Mesenchymal stem cell (in vitro differentiated cells and primary cell): ENCODE data around the gene ITGAD.
A peak's percentile ranks its signal among the peaks of the same experiment; 100 is the strongest.

Experiments used
- DNase-seq: peaks from one replicate; pipeline ENCODE4 v3.0.0-alpha.2; 2013
- H2AFZ ChIP-seq: one replicate; pipeline ENCODE4 v1.6.1; 2013; ENCODE audit warnings: low read depth, mild to moderate bottlenecking, control low read depth, inconsistent platforms, low read length, moderate library complexity
- H2AK5ac ChIP-seq: 2 replicates; pipeline ENCODE4 v1.6.1; 2013; ENCODE audit warnings: low read length, moderate library complexity, mild to moderate bottlenecking, inconsistent platforms; ENCODE audit not compliant: severe bottlenecking
- H2BK120ac ChIP-seq: one replicate; pipeline ENCODE4 v1.6.1; 2013; ENCODE audit warnings: low read depth, mild to moderate bottlenecking, inconsistent platforms, low read length, moderate library complexity
- H2BK12ac ChIP-seq, 2 experiments: one replicate each; pipeline ENCODE4 v1.6.1; 2013; ENCODE audit warnings: inconsistent platforms in 2 of 2, low read length in 2 of 2, mild to moderate bottlenecking in 2 of 2, moderate library complexity in 2 of 2, control low read depth in 1 of 2
- H2BK15ac ChIP-seq: one replicate; pipeline ENCODE4 v1.6.1; 2013; ENCODE audit warnings: mild to moderate bottlenecking, low read depth, inconsistent platforms; ENCODE audit not compliant: poor library complexity, severe bottlenecking
- H2BK5ac ChIP-seq: 2 replicates; pipeline ENCODE4 v1.6.1; 2013; ENCODE audit warnings: low read depth, mild to moderate bottlenecking, low read length, control low read depth, inconsistent platforms; ENCODE audit not compliant: poor library complexity, severe bottlenecking
- H3K14ac ChIP-seq, 2 experiments: one replicate each; pipeline ENCODE4 v1.6.1; 2013; ENCODE audit warnings: inconsistent platforms in 2 of 2, low read length in 2 of 2, control low read depth in 1 of 2, mild to moderate bottlenecking in 1 of 2, moderate library complexity in 1 of 2
- H3K18ac ChIP-seq, 2 experiments: one replicate each; pipeline ENCODE4 v1.6.1; 2013; ENCODE audit warnings: inconsistent platforms in 2 of 2, low read length in 2 of 2, control low read depth in 1 of 2, low read depth in 1 of 2, mild to moderate bottlenecking in 1 of 2
- H3K23ac ChIP-seq, 2 experiments: one replicate each; pipeline ENCODE4 v1.6.1; 2013; ENCODE audit warnings: inconsistent platforms in 2 of 2, low read length in 2 of 2, mild to moderate bottlenecking in 2 of 2, moderate library complexity in 2 of 2, control low read depth in 1 of 2
- H3K27ac ChIP-seq: 2 replicates; pipeline ENCODE4 v1.5.1; 2013; ENCODE audit warnings: mild to moderate bottlenecking, moderate library complexity, low read length, control low read depth, inconsistent platforms; ENCODE audit not compliant: poor library complexity, severe bottlenecking
- H3K27me3 ChIP-seq, 2 experiments: 2 replicates each; pipeline versions ENCODE4 v1.6.1 to v1.7.0; 2013; ENCODE audit warnings: low read length in 2 of 2, mild to moderate bottlenecking in 2 of 2, moderate library complexity in 2 of 2, control low read depth in 1 of 2, inconsistent platforms in 1 of 2; ENCODE audit not compliant: control insufficient read depth in 1 of 2, insufficient read depth in 1 of 2
- H3K36me3 ChIP-seq, 2 experiments: 2 replicates each; pipeline versions ENCODE4 v1.6.1 to v1.7.0; 2013; ENCODE audit warnings: low read length in 2 of 2, control low read depth in 1 of 2, inconsistent platforms in 1 of 2, low read depth in 1 of 2, mild to moderate bottlenecking in 1 of 2; ENCODE audit not compliant: insufficient read depth in 2 of 2, control insufficient read depth in 1 of 2
- H3K4ac ChIP-seq, 2 experiments: one replicate each; pipeline ENCODE4 v1.6.1; 2013; ENCODE audit warnings: inconsistent platforms in 2 of 2, low read length in 2 of 2, mild to moderate bottlenecking in 2 of 2, moderate library complexity in 2 of 2, control low read depth in 1 of 2, low read depth in 1 of 2
- H3K4me1 ChIP-seq: 2 replicates; pipeline ENCODE4 v1.6.1; 2013; ENCODE audit warnings: low read depth, low read length, control low read depth; ENCODE audit not compliant: control insufficient read depth, insufficient read depth
- H3K4me2 ChIP-seq: 2 replicates; pipeline ENCODE4 v1.6.1; 2013; ENCODE audit warnings: low read length, mild to moderate bottlenecking, inconsistent platforms; ENCODE audit not compliant: poor library complexity, severe bottlenecking
- H3K4me3 ChIP-seq, 2 experiments: 2 replicates each; pipeline versions ENCODE4 v1.5.1 to v1.7.0; 2013; ENCODE audit warnings: low read length in 2 of 2, mild to moderate bottlenecking in 2 of 2, control low read depth in 1 of 2, low read depth in 1 of 2; ENCODE audit not compliant: insufficient read depth in 1 of 2
- H3K79me1 ChIP-seq: replicated peaks from 2 replicates; pipeline ENCODE4 v1.6.1; 2013; ENCODE audit warnings: mild to moderate bottlenecking, control low read depth, low read length, inconsistent platforms; ENCODE audit not compliant: poor library complexity, severe bottlenecking
- H3K9ac ChIP-seq: 2 replicates; pipeline ENCODE4 v1.7.0; 2013; ENCODE audit warnings: mild to moderate bottlenecking, low read length, moderate library complexity
- H3K9me3 ChIP-seq: 2 replicates; pipeline ENCODE4 v1.7.0; 2013; ENCODE audit warnings: mild to moderate bottlenecking, low read length; ENCODE audit not compliant: control insufficient read depth
- H4K8ac ChIP-seq: one replicate; pipeline ENCODE4 v1.6.1; 2013; ENCODE audit warnings: inconsistent platforms, mild to moderate bottlenecking, low read length, moderate library complexity
- H4K91ac ChIP-seq: one replicate; pipeline ENCODE4 v1.6.1; 2013; ENCODE audit warnings: mild to moderate bottlenecking, low read length, inconsistent platforms
- WGBS: methylation state at CpG from one replicate; pipeline ENCODE4 v1.1.7; 2013; ENCODE audit warnings: mixed read lengths; 5-methylcytosine and 5-hydroxymethylcytosine counted together

The ITGAD gene

DNA sequence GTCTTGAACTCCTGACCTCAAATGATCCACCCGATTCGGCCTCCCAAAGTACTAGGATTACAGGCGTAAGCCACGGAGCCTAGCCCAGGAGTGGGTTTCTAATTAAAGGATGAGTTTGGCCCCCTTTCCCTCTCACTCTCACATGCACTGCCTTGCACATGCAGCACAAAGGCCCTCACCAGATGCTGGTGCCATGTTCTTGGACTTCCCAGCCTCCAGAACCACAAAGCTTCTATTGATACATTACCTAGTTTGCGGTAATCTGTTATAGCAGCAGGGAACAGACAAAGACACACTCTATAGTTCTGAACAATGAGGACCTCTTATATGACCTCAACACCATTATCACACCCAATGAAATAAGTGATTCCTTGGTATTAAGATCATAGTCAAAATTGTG is 17.9 kb upstream of the ITGAD start:
- no peak overlapping the region for H3K18ac ChIP-seq
- H3K23ac ChIP-seq = no peak overlapping the region
- no peak for DNase-seq
- H3K4ac ChIP-seq = no peak overlapping the region
- no peak overlapping the region for H3K14ac ChIP-seq
- no peaks in the 10 kb centered on the region for H3K36me3 ChIP-seq
- no peak overlapping the region for H4K8ac ChIP-seq
- H3K4me3 ChIP-seq = no peak overlapping the region
- no peak overlapping the region for H4K91ac ChIP-seq
- no peak overlapping the region for H3K27ac ChIP-seq
- H3K9ac ChIP-seq = no peak overlapping the region
- H2BK12ac ChIP-seq = no peak overlapping the region
- 77% methylated on average over 5 of the region's 5 CpGs for WGBS
- no peaks in the 10 kb centered on the region for H3K4me1 ChIP-seq
- no peaks in the 10 kb centered on the region for H3K9me3 ChIP-seq
- H2BK15ac ChIP-seq = no peak overlapping the region
- H3K4me2 ChIP-seq = no peak overlapping the region
- no peak overlapping the region for H2AFZ ChIP-seq
- H3K79me1 ChIP-seq = no peaks in the 10 kb centered on the region
- H2BK5ac ChIP-seq = no peak overlapping the region
- H2AK5ac ChIP-seq = no peak overlapping the region
- H2BK120ac ChIP-seq = no peak overlapping the region
- H3K27me3 ChIP-seq = peaks cover 13 to 29% of the 10 kb centered on the region in 2 experiments

DNA sequence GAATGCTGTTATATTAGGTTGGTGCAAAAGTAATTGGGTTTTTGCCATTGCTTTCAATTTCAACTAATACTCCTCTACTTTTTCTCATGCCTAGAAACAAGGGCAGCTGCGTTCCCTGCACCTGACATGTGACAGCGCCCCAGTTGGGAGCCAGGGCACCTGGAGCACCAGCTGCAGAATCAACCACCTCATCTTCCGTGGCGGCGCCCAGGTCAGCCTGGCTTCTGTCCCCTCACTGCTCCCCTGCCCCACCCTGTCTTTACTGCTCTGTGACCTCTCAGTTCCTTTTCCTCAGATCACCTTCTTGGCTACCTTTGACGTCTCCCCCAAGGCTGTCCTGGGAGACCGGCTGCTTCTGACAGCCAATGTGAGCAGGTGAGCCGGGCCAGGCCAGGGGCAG is 16.4 kb upstream of the ITGAD start:
- no peak overlapping the region for H3K4me2 ChIP-seq
- H3K9me3 ChIP-seq = no peaks in the 10 kb centered on the region
- H2BK120ac ChIP-seq = no peak overlapping the region
- no peak overlapping the region for H3K27ac ChIP-seq
- peaks cover 13 to 40% of the 10 kb centered on the region in 2 experiments for H3K27me3 ChIP-seq
- 78% methylated on average over 8 of the region's 8 CpGs for WGBS
- no peak overlapping the region for H2AFZ ChIP-seq
- H3K4me1 ChIP-seq = no peaks in the 10 kb centered on the region
- no peak overlapping the region for H2BK12ac ChIP-seq
- H2BK5ac ChIP-seq = no peak overlapping the region
- no peak overlapping the region for H2AK5ac ChIP-seq
- no peak overlapping the region for H3K14ac ChIP-seq
- no peak for DNase-seq
- H3K4ac ChIP-seq = no peak overlapping the region
- H3K4me3 ChIP-seq = no peak overlapping the region
- no peak overlapping the region for H4K8ac ChIP-seq
- H3K18ac ChIP-seq = no peak overlapping the region
- H4K91ac ChIP-seq = no peak overlapping the region
- H3K23ac ChIP-seq = no peak overlapping the region
- H3K36me3 ChIP-seq = no peaks in the 10 kb centered on the region
- no peak overlapping the region for H2BK15ac ChIP-seq
- H3K9ac ChIP-seq = no peak overlapping the region
- no peaks in the 10 kb centered on the region for H3K79me1 ChIP-seq

DNA sequence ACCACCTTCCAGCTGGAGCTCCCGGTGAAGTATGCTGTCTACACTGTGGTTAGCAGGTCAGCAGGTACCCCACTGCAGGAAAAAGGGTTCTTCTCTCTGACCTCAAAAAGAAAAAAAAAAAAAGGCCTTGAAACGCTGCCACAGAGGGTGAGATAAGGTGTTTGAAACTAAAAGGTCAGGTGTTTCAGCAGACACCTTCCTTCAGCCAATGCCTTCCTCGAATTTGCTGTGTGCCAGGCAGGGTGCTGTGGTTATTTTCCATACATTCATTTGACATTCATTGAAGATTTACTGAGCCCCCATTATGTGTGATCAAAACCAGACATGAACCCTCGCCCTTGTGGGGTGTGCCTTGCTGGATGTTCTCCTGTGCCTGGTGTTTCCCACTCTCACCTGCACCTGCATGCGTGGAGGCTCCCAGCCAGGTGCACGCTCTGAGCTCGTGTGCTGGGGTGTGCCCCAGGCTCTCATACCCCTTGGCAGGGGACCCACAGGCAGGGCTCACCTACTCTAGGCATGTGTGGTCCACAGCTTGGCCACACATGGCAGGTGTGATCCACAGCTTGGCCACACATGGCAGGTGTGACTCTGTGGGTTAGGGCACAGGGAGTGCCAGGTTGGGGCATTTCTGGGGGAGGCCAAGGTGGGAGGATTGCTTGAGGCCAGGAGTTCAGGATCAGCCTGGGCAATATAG is 15.8 kb upstream of the ITGAD start:
- no peak overlapping the region for H3K4me2 ChIP-seq
- no peak overlapping the region for H4K8ac ChIP-seq
- peaks cover 13 to 40% of the 10 kb centered on the region in 2 experiments for H3K27me3 ChIP-seq
- H2BK120ac ChIP-seq = no peak overlapping the region
- H3K14ac ChIP-seq = no peak overlapping the region
- no peak overlapping the region for H2BK5ac ChIP-seq
- H2AFZ ChIP-seq = no peak overlapping the region
- H4K91ac ChIP-seq = peak overlapping the region; percentile 3
- no peaks in the 10 kb centered on the region for H3K9me3 ChIP-seq
- no peaks in the 10 kb centered on the region for H3K79me1 ChIP-seq
- WGBS = 65% methylated on average over 7 of the region's 7 CpGs
- DNase-seq = no peak
- no peak overlapping the region for H3K27ac ChIP-seq
- H3K4ac ChIP-seq = no peak overlapping the region
- no peak overlapping the region for H2BK15ac ChIP-seq
- no peaks in the 10 kb centered on the region for H3K36me3 ChIP-seq
- H3K4me3 ChIP-seq = no peak overlapping the region
- H3K9ac ChIP-seq = no peak overlapping the region
- peaks cover under 1% of the 10 kb centered on the region for H3K4me1 ChIP-seq
- no peak overlapping the region for H2AK5ac ChIP-seq
- H3K18ac ChIP-seq = no peak overlapping the region
- no peak overlapping the region for H2BK12ac ChIP-seq
- H3K23ac ChIP-seq = no peak overlapping the region

DNA sequence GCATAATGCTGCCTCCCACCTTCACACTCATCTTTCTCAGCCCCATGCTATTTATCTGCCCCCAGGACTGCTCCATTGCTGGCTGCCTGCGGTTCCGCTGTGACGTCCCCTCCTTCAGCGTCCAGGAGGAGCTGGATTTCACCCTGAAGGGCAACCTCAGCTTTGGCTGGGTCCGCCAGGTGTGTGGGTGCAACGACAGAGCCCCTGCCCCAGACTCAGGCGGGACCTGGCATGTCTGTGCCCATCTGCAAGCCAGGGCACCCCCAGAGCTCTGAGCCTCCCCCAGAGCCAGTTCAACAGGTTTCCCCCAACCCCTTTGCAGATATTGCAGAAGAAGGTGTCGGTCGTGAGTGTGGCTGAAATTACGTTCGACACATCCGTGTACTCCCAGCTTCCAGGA is 12.9 kb upstream of the ITGAD start:
- Histone ChIP-seq H3K9ac (no peak overlapping the region), H3K36me3 (no peaks in the 10 kb centered on the region), H3K9me3 (no peaks in the 10 kb centered on the region), H3K4me3 (no peak overlapping the region), H2AK5ac (no peak overlapping the region), H2BK120ac (no peak overlapping the region), H2BK5ac (no peak overlapping the region), H3K4ac (no peak overlapping the region), H3K4me1 (peaks cover 2% of the 10 kb centered on the region), H3K14ac (no peak overlapping the region), H3K4me2 (no peak overlapping the region), H3K27me3 (peaks cover 12 to 42% of the 10 kb centered on the region in 2 experiments), H4K91ac (no peak overlapping the region), H3K18ac (no peak overlapping the region), H2BK15ac (no peak overlapping the region), H3K23ac (no peak overlapping the region), H2AFZ (no peak overlapping the region), H2BK12ac (no peak overlapping the region), H3K79me1 (no peaks in the 10 kb centered on the region), H4K8ac (no peak overlapping the region), H3K27ac (no peak overlapping the region)
- WGBS = 82% methylated on average over 10 of the region's 12 CpGs
- DNase-seq = no peak
